ENCODE results near the gene ZNF846.
"Not testable (repeated sequence)": the region's sequence is repeated elsewhere in the genome, so short reads cannot be mapped to it uniquely, and the experiment has no call there.

The ZNF846 gene

DNA sequence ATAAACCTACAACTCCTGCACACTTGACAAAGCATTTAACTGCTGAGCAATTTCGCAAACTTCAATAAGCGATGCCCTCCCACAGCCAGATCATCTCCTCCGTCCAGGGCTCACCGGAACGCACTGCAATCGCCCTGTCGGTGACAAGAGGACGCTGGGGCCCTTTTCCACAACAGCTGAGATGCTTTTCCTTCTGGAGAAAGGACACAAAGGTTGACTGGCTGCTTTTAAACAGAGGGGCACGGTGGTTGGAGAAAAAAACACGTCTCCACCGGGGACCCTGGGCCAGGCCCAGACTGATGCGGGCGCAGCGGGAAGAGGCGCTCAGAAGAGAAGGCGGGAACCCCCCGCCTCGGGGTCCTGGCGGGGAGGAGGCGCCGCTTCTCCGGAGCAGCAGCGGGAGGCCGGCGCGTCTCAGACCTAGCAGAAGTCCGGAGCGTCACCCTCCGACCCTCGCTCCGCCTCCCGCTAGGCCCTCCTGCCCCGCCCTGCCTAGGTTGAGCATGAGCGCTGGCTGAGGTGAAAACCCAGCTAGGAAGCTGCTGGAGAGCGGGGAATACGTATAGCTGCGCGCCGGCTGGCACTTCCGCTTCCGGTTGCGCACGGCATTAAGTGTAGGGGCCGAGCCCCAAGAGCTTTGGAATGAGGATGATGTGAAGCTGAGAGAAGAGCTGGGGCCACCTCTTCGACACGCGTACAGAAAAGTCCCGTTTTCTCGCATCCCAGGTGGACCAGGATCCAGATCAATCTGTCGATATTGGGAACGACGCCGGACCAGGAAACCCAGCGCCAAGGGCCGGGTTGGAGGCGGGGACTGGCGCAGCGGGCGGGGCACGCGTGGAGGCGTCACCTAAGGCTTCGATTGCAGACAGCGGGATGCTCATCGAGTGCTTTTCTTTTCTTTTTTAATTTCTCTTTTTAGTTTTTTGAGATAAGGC is at the start of gene ZNF846:
TSS of gene ZNF846 (minus strand) at position 564 of the 938 bp plus-strand sequence. CDS start 3,788 bp downstream, outside the sequence.
- peak; percentile 95 for DNase-seq

DNA sequence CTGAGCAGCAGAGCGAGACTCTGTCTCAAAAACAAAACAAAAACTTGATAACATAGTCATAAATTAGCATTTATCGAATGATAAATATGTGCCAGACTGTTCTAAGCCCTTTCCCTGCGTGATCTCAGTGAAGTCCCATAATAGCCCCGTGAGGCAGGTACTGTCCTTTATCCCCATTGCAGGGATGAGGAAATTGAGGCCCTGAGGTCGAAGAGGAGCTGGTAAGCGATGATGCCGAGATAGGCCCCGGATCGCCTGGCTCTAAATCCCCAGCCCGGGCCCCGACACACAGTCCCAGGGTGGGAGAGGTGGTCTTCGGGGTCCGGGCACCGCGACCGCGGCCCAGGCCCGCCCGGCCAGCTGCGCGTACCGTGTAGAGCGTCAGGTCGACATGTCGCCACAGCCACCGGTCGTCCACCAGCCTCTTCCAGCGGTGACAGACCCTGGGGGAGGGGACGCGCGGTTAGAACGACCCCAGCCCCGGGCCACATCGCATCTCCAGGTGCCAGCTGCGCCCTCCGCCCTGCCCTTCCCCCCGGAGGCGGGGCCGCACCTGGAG is 49.7 kb upstream of the ZNF846 start:
- no peak for DNase-seq

DNA sequence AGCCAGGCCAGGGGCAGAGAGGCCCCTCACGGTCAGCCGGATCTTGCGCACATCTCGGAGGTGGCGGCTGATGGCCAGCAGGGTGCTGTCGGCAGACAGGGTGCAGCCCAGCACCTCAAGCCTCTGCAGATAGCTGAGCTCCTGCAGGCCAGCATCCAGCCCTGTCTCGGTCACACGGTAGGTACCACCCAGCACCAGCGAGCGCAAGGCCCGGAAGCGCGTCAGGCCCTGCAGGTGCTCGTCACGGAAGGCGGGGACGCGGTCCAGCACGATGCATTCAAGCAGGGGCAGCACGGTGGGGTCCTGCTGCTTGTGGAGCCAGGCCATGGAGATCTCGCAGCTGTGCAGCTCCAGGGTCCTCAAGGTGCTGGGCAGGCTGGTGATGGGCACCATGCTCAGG is 42.6 kb upstream of the ZNF846 start:
- no peak for DNase-seq

DNA sequence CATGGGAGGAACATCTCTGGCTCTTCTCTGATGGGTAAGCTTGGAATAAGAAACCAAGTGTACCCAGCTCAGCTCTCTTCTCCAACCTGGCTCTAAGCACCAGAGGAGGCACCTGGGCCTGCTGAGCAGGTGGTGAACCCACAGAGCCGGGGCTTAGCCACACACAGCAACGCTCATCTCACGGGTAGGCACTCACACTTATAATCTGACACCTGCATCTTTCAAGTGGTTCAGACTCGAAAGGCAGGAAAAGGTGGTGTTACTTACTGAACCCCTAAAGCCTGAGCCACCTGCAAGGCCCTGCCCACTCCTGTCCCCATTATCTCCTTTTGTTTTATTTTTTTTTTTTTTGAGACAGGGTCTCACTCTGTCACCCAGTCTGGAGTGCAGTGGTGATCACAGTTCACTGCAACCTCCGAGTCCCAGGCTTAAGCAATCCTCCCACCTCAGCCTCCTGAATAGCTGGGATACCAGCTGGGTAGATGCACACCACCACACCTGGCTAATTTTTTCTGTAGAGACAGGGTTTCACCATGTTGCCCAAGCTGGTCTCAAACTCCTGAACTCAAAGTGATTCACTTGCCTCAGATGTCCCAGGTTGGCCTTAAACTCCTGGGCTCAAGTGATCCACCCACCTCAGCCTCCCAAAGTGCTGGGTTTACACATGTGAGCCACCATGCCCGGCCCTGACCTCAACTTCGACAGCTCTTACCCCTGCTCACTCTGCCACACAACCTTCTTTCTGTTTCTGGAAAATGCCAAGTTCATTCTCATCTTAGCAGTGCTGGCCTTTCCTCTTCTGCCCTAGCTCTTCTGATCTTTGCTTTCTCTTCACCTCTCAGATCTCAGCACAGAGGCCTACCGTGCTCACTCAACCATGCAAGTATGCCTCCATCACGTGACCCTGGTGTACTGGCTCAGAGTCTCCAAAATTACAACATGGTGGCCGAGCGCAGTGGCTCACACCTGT is 40.6 kb upstream of the ZNF846 start:
- no peak for DNase-seq

GRCh38 chr19:9806803-9807202 is 38.3 kb upstream of the ZNF846 start:
- DNase-seq = no peak

DNA sequence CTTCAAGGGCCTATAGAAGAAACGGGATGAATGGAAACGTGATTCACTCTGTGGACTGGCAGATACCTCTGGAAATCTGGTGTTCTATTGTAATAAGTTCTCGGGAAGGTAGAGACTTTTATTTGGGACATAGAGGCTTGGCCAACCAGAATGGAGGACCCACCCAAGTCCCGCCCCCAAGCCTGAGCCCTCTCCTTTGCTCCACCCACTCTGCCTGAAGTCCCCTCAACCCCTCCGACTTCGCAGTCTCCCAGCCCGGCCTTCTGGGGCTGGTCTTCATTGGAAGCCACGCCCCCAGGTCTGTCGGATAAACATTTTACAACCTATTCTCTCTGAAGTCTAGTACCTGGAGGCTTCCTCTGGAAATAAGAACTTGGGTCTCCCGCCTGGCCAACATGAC is 33.4 kb upstream of the ZNF846 start:
- no peak for DNase-seq

- DNase-seq = no peak
Measured at GRCh38 chr19:9799162-9799561, 30.6 kb upstream of the ZNF846 start.

DNA sequence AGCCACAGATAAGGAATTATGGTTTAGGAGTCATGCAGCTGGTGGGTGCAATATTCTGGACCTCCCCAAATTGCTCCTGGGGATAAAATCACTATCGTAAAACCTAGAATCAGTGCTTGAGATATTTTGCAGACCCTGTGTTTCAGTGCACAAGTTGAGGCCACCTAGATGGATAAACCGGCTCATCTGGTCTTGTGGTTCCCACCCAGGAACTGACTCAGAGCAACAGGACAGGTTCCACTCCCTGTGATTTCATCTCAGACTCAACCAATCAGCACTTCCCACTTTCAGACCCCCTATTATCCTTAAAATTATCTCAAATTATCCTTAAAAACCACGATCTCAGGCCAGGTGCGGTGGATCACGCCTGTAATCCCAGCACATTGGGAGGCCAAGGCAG is 29.3 kb upstream of the ZNF846 start:
- no peak for DNase-seq

GRCh38 chr19:9796113-9796773 is 27.7 kb upstream of the ZNF846 start:
- peak; percentile 74 for DNase-seq

DNA sequence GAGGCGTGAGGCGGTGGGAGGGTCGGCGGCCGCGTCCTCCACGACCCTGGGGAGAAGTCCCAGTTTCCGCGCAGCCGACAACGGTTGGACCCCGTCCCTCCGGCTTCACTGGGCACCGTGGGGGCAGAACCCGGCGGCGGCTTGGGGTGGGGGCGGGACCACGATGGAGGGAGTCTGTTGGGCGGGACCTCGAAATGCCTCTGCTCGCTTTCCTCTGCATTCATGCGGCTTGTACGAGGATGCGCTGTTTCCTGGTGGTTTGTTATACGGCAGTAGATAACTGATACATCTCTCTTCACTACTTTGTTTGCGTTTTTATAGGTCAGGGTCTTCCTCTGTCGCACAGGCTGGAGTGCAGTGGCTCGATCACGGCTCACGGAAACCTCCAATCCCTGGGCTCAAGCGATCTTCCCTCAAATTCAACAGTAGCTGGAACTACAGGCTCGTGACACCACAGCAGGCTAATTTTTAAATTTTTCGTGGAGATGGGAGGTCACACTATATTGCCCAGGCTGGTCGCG is 24.6 kb upstream of the ZNF846 start:
- DNase-seq = no peak

DNA sequence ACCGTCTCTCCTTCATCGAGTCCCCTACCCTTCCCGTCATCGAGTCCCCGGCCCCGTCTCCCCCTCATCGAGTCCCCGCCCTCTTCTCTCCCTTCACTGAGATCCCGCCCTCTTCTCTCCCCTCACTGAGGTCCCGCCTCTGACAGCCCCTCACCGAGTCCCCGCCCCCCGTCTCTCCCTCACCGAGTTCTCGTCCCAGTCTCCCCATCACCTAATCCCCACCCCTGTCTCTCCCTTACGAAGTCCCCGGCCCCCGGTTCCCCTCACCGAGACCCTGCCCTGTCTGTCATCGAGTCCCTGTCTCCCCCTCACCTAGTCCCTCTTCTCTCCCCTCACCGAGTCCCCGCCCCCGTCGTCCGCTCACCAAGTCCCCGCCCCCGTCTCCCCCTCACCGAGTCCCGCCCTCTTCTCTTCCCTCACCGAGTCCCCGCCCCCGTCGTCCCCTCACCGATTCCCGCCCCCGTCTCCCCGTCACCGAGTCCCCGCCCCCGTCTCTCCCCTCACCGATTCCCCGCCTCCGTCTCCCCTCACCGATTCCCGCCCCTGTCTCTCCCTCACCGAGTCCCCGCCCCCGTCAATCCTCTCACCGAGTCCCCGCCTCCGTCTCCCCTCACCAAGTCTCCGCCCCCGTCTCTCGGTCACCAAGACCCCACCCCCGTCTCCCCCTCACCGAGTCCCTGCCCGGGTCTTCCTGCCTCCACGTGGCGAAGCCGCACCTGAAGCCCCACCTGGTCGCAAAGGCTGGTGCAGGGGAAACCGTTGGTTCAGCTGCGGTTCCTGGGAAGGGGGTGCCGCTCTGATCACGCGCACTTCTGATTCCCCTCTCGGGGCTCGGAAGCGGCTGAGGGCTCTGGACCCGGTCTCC is 23.9 kb upstream of the ZNF846 start:
- DNase-seq = peak; percentile 79

DNA sequence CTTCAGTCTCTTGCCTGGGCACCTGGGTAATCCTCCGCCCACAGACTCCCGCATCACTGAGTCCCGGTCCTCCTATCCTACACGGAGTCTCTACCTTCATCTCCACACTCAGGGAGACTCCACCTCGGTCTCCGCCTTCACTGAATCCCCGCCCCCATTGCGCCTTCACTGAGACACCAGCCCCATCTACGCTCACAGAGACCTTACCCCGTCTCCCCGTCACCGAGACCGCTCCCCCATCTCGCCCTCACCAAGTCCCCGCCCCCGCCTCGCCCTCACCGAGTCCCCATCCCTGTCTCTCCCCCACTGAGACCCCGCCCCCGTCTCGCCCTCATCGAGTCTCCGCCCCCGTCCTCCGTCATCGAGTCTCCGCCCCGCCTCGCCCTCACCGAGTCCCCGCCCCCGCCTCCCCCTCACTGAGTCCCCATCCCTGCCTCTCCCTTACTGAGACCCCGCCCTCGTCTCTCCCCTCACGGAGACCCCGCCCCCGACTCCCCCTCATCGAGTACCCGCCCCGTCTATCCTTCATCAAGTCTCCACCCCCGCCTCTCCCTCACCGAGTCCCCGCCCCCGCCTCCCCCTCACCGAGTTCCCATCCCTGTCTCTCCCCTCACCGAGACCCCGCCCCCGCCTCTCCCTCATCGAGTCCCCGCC is 23.1 kb upstream of the ZNF846 start:
- DNase-seq = peak; percentile 91

GRCh38 chr19:9791073-9791367 is 22.5 kb upstream of the ZNF846 start:
- not testable (repeated sequence) for DNase-seq

DNA sequence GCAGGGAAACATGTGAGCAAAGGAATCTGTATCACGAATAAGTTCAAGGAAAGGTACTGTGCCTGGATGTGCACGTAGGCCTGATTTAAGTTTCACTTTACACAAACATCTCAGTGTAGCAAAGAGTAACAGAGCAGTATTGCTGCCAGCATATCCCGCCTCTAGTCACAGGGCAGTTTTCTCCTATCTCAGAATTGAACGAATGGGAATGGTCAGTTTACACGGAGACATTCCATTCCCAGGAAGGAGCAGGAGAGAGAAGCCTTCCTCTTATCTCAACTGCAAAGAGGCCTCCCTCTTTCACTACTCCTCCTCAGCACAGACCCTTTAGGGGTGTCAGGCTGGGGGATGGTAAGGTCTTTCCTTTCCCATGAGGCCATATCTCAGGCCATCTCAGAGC is 21.0 kb upstream of the ZNF846 start:
- not testable (repeated sequence) for DNase-seq

GRCh38 chr19:9789066-9789465 is 20.5 kb upstream of the ZNF846 start:
- DNase-seq = no peak

DNA sequence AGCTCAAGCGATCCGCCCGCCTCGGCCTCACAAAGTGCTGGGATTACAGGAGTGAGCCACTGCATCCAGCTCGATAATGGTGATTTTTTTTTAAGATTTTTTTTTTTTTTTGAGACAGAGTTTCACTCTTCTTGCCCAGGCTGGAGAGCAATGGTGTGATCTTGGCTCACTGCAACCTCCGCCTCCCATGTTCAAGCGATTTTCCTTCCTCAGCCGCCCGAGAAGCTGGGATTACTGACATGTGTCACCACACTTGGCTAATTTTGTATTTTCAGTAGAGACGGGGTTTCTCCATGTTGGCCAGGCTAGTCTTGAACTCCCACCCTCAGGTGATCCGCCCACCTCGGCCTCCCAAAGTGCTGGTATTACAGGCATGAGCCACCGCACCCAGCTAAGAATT is 20.1 kb upstream of the ZNF846 start:
- not testable (repeated sequence) for DNase-seq

DNA sequence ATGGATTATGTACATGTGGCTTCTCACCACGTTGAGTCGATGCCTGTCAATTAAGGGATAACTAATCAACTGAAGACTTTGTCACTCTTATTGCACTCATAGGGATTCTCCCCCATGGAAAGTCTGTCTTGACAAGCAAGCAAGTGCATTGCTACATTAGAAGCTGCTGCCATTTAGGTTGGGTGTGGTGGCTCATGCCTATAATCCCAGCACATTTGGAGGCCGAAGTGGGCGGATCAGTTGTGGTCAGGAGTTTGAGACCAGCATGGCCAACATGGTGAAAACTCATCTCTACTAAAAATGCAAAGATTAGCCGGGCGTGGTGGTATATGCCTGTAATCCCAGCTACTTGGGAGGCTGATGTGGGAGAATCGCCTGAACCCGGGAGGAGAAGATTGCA is 18.3 kb upstream of the ZNF846 start:
- no peak for DNase-seq

- no peak for DNase-seq
Measured at GRCh38 chr19:9786342-9786741, 17.8 kb upstream of the ZNF846 start.

GRCh38 chr19:9785367-9786331 is 17.1 kb upstream of the ZNF846 start:
- DNase-seq = peak; percentile 96

- DNase-seq = not testable (repeated sequence)
Measured at GRCh38 chr19:9784163-9784496, 15.6 kb upstream of the ZNF846 start.
